IPS-15b (cell line): ENCODE results near the gene MAG.

Experiments
- H3K27me3 ChIP-seq: one replicate; pipeline ENCODE4 v1.6.1; 2013; ENCODE audit warnings: low read length; ENCODE audit not compliant: control insufficient read depth, insufficient read depth
- H3K36me3 ChIP-seq: one replicate; pipeline ENCODE4 v1.6.1; 2013; ENCODE audit warnings: low read length; ENCODE audit not compliant: control insufficient read depth, insufficient read depth
- H3K4me1 ChIP-seq: one replicate; pipeline ENCODE4 v1.6.1; 2013; ENCODE audit warnings: mild to moderate bottlenecking, low read length; ENCODE audit not compliant: control insufficient read depth, insufficient read depth
- H3K4me3 ChIP-seq: one replicate; pipeline ENCODE4 v1.5.1; 2013; ENCODE audit warnings: low read depth, low read length
- H3K9ac ChIP-seq: one replicate; pipeline ENCODE4 v1.6.1; 2013; ENCODE audit warnings: low read depth, mild to moderate bottlenecking, low read length
- H3K9me3 ChIP-seq: one replicate; pipeline ENCODE4 v1.6.1; 2013; ENCODE audit warnings: mild to moderate bottlenecking, low read length; ENCODE audit not compliant: control insufficient read depth, insufficient read depth

Gene MAG

DNA sequence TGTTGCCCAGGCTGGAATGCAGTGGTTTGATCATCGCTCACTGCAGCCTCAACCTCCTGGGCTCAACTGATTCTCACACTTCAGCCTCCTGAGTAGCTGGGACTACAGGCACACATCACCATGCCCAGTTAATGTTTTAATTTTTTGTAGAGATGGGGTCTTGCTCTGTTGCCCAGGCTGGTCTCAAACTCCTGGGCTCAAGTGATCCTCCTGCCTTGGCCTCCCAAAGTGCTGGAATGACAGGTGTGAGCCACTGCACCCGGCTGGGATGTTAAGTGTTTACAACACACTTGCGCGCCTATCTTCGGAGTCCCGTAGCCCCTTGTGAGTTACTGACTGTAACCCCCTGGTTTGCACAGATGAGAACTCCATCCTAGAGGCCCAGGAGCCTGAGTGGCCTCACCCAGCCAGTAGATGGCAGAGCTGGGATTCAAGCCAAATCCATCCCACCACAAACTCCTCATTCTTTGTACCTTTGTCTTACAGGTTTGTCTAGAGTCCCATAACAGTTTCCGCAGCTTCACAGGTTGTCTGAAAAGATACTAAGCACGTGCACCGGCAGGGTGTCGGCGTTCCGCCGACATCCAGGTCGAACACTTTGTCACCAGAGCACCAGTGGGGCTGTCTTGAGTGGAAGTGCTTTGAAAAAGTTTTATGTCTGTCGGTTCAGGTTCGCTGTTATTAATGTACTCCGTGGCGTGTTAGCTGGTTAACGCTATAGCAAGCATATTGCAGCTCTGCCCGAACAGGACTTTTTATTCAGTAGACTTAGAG, 14.7 kb downstream of the MAG start:
- no peak overlapping the region for H3K4me3 ChIP-seq
- no peak overlapping the region for H3K9ac ChIP-seq
- no peaks in the 10 kb centered on the region for H3K36me3 ChIP-seq
- no peaks in the 10 kb centered on the region for H3K4me1 ChIP-seq
- H3K27me3 ChIP-seq, result no peaks in the 10 kb centered on the region
- no peaks in the 10 kb centered on the region for H3K9me3 ChIP-seq

GRCh38 chr19:35307931-35308330, 16.0 kb downstream of the MAG start:
- H3K9me3 ChIP-seq, result no peaks in the 10 kb centered on the region
- H3K36me3 ChIP-seq, result no peaks in the 10 kb centered on the region
- no peaks in the 10 kb centered on the region for H3K27me3 ChIP-seq
- no peak overlapping the region for H3K9ac ChIP-seq
- no peak overlapping the region for H3K4me3 ChIP-seq
- H3K4me1 ChIP-seq, result no peaks in the 10 kb centered on the region

GRCh38 chr19:35308910-35309309, 16.9 kb downstream of the MAG start:
- Histone ChIP-seq H3K4me1 (no peaks in the 10 kb centered on the region), H3K9me3 (no peaks in the 10 kb centered on the region), H3K4me3 (no peak overlapping the region), H3K9ac (no peak overlapping the region), H3K36me3 (no peaks in the 10 kb centered on the region), H3K27me3 (no peaks in the 10 kb centered on the region)

DNA sequence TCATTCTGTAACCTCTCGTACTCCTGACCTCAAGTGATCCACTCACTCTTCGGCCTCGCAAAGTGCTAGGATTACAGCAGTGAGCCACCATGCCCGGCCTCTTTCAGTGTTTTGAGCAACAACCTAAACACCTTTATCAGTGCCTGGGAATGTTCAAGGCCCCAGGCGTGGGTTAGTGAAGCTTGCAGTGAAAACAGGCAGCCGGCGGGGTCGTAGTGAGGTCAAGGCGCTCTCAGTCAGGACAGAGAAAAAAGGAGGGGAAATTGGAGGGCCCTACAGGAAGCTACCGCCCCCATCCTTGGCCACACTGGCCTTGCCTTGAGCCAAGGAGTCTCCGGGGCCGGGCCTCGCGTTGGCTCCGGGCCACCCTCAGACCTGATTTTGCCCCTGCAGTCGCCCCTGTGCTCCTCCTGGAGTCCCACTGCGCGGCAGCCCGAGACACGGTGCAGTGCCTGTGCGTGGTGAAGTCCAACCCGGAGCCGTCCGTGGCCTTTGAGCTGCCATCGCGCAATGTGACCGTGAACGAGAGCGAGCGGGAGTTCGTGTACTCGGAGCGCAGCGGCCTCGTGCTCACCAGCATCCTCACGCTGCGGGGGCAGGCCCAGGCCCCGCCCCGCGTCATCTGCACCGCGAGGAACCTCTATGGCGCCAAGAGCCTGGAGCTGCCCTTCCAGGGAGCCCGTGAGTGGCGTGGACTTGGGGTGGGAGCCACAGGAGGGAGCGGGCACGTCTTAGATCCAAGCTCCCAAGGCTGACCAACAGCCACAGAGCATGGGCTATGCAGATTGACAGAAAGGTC, 17.7 kb downstream of the MAG start:
- no peak overlapping the region for H3K4me3 ChIP-seq
- no peaks in the 10 kb centered on the region for H3K36me3 ChIP-seq
- H3K9ac ChIP-seq, result no peak overlapping the region
- H3K9me3 ChIP-seq, result no peaks in the 10 kb centered on the region
- H3K4me1 ChIP-seq, result no peaks in the 10 kb centered on the region
- no peaks in the 10 kb centered on the region for H3K27me3 ChIP-seq

DNA sequence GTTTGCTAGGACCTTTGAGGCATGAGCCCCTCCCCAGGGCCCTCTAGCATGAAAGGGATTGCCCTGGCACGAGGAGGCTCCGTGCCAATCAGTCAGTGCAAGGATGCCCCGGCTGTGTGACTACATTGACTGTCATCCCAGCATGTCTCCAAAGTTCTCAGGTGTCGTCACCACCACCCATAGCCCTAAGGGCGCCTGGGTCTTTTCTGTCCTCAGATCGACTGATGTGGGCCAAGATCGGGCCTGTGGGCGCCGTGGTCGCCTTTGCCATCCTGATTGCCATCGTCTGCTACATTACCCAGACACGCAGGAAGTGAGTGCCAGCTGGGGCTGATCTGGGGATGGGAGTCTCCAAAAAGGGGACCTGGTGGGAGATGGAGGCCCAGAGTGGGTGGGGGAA, 18.4 kb downstream of the MAG start:
- no peaks in the 10 kb centered on the region for H3K9me3 ChIP-seq
- H3K4me1 ChIP-seq, result no peaks in the 10 kb centered on the region
- no peaks in the 10 kb centered on the region for H3K36me3 ChIP-seq
- no peak overlapping the region for H3K9ac ChIP-seq
- H3K27me3 ChIP-seq, result no peaks in the 10 kb centered on the region
- no peak overlapping the region for H3K4me3 ChIP-seq

DNA sequence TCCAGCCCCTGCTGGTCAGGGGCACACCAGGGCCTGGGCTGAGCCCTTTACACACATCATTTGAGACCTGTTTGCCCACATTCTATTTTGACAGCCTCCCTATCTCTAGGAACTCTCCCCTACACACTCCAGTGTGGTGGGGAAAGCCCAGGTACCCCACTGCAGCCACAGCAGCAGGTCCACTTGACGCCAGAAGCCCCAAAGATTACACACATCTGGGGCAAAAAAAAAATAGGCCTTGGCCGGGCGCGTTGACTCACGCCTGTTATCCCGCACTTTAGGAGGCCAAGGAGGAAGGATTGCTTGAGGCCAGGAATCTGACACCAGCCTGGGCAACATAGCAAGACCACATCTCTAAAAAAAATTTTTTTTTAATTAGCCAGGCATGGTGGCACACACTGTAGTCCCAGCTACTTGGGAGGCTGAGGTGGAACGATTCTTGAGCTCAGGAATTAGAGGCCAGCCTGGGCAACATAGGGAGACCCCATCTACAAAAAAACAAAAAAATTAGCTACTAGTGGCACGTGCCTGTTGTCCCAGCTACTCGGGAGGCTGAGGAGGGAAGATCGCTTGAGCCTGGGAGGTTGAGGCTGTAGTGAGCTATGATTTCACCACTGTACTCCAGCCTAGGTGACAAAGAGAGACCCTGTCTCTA, 19.0 kb downstream of the MAG start:
- Histone ChIP-seq H3K9ac (no peak overlapping the region), H3K4me1 (no peaks in the 10 kb centered on the region), H3K9me3 (no peaks in the 10 kb centered on the region), H3K27me3 (no peaks in the 10 kb centered on the region), H3K4me3 (no peak overlapping the region), H3K36me3 (no peaks in the 10 kb centered on the region)

- Histone ChIP-seq H3K4me1 (no peaks in the 10 kb centered on the region), H3K9me3 (no peaks in the 10 kb centered on the region), H3K36me3 (no peaks in the 10 kb centered on the region), H3K9ac (no peak overlapping the region), H3K4me3 (no peak overlapping the region), H3K27me3 (no peaks in the 10 kb centered on the region)
These were observed 20.1 kb downstream of the MAG start for GRCh38 chr19:35311901-35312665.

DNA sequence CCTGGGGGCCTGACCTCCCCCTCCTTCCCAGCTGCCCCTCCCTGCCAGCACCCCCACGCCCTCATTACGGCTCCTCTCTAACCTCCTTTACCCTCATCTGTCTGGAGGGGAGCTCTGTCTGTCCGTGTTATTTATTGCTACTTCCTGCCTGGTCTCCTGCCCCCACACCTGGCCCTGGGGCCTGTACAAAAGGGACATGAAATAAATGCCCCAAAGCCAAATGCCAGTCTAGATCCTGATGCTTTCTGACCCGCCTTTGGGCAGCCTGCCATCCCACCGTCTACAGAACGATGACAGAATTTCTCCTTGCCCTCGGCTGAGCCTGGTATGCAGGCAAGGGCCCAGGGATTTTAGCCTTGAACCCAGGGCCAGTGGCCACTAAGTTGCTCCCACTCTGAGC, 21.6 kb downstream of the MAG start:
- Histone ChIP-seq H3K27me3 (no peaks in the 10 kb centered on the region), H3K4me3 (no peak overlapping the region), H3K9me3 (no peaks in the 10 kb centered on the region), H3K4me1 (no peaks in the 10 kb centered on the region), H3K9ac (no peak overlapping the region), H3K36me3 (no peaks in the 10 kb centered on the region)

DNA sequence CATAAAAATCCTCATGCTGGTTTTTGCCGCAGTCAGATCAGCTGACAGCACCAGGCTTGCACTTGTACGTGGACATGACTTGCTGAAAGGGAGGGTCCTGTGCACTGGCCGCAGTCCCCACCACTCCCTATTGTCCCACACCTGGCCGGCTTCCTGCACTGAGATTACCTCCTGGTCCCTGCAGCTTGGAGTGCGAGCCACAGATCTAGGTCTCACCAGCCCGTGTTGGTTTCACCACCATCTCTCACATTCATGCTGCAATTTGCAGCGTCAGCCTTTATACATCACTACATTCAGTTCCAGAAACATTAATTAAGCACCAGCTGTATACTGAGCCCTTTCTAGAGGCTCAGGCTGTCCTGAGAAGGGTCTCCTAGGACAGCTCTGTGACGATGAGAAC, 22.1 kb downstream of the MAG start:
- Histone ChIP-seq H3K9ac (no peak overlapping the region), H3K27me3 (no peaks in the 10 kb centered on the region), H3K9me3 (no peaks in the 10 kb centered on the region), H3K4me3 (no peak overlapping the region), H3K4me1 (no peaks in the 10 kb centered on the region), H3K36me3 (no peaks in the 10 kb centered on the region)

- Histone ChIP-seq H3K4me1 (no peaks in the 10 kb centered on the region), H3K36me3 (no peaks in the 10 kb centered on the region), H3K27me3 (no peaks in the 10 kb centered on the region), H3K9ac (no peak overlapping the region), H3K9me3 (no peaks in the 10 kb centered on the region), H3K4me3 (no peak overlapping the region)
These were observed 23.0 kb downstream of the MAG start for GRCh38 chr19:35314858-35315470.

- Histone ChIP-seq H3K4me3 (no peak overlapping the region), H3K9ac (no peak overlapping the region), H3K9me3 (no peaks in the 10 kb centered on the region), H3K4me1 (no peaks in the 10 kb centered on the region), H3K36me3 (no peaks in the 10 kb centered on the region), H3K27me3 (no peaks in the 10 kb centered on the region)
These were observed 23.9 kb downstream of the MAG start for GRCh38 chr19:35315883-35316282.
